Measurements from ENCODE around the gene VAMP4.
"Not testable (repeated sequence)": the region's sequence is repeated elsewhere in the genome, so short reads cannot be mapped to it uniquely, and the experiment has no call there.

The VAMP4 gene

GRCh38 chr1:171693541-171693940, 48.3 kb downstream of the VAMP4 start:
- not testable (repeated sequence) for DNase-seq

- DNase-seq = no peak
These were observed 58.0 kb downstream of the VAMP4 start for GRCh38 chr1:171683870-171684269.

GRCh38 chr1:171680339-171680738, 61.5 kb downstream of the VAMP4 start:
- DNase-seq = no peak

GRCh38 chr1:171676823-171677222, 65.0 kb downstream of the VAMP4 start:
- DNase-seq = no peak

- no peak for DNase-seq
These were observed 67.1 kb downstream of the VAMP4 start for GRCh38 chr1:171674431-171675405.

- no peak for DNase-seq
These were observed 71.1 kb downstream of the VAMP4 start for GRCh38 chr1:171670739-171671138.

- DNase-seq = no peak
These were observed 73.5 kb downstream of the VAMP4 start for GRCh38 chr1:171668372-171668771.

- DNase-seq = no peak
These were observed 75.6 kb downstream of the VAMP4 start for GRCh38 chr1:171666114-171666769.

GRCh38 chr1:171664976-171665375, 76.9 kb downstream of the VAMP4 start:
- DNase-seq = no peak

- DNase-seq = no peak
These were observed 77.8 kb downstream of the VAMP4 start for GRCh38 chr1:171663854-171664575.

- no peak for DNase-seq
These were observed 78.6 kb downstream of the VAMP4 start for GRCh38 chr1:171663036-171663853.

- DNase-seq = no peak
These were observed 80.7 kb downstream of the VAMP4 start for GRCh38 chr1:171661076-171661650.

- not testable (repeated sequence) for DNase-seq
These were observed 85.7 kb downstream of the VAMP4 start for GRCh38 chr1:171656206-171656605.

- DNase-seq = no peak
These were observed 86.1 kb downstream of the VAMP4 start for GRCh38 chr1:171655746-171656116.

- peak; percentile 57 for DNase-seq
These were observed 86.7 kb downstream of the VAMP4 start for GRCh38 chr1:171654942-171655745.

GRCh38 chr1:171654201-171654941, 87.5 kb downstream of the VAMP4 start:
- no peak for DNase-seq

GRCh38 chr1:171653796-171654195, 88.1 kb downstream of the VAMP4 start:
- no peak for DNase-seq

GRCh38 chr1:171652234-171652822, 89.5 kb downstream of the VAMP4 start, which contains the start of gene MYOC:
Gene MYOC, minus strand, starts transcription at chr1:171652688. Its CDS starts 77 bp downstream, at chr1:171652611.
- DNase-seq = no peak

Data from CD4-positive, alpha-beta T cell treated with Interleukin-21 for 1 hour (primary cell).